HAP-1 (cell line): Measurements from ENCODE around the gene OR52E5.

ENCODE experiments used
- DNase-seq, 2 experiments: peaks; one replicate each; pipeline ENCODE4 v3.0.0-alpha.2; 2016 to 2020; ENCODE audit warnings: low spot score in 2 of 2
- H3K27me3 ChIP-seq: fragments of 250-450 bp; sonication (Bioruptor Pico); 2 replicates; pipeline ENCODE4 v1.5.1; 2020; ENCODE audit warnings: low read depth, mild to moderate bottlenecking, moderate library complexity
- H3K36me3 ChIP-seq: fragments of 250-450 bp; sonication (Bioruptor Pico); replicated peaks from 2 replicates; pipeline ENCODE4 v1.5.1; 2020; ENCODE audit warnings: mild to moderate bottlenecking
- H3K4me1 ChIP-seq: fragments of 250-450 bp; sonication (Bioruptor Pico); 2 replicates; pipeline ENCODE4 v1.5.1; 2020; ENCODE audit warnings: mild to moderate bottlenecking
- H3K4me3 ChIP-seq: fragments of 250-450 bp; sonication (Bioruptor Pico); 2 replicates; pipeline ENCODE4 v1.5.1; 2020; ENCODE audit warnings: mild to moderate bottlenecking, moderate library complexity
- H3K9me3 ChIP-seq: fragments of 250-450 bp; sonication (Bioruptor Pico); 2 replicates; pipeline ENCODE4 v1.5.1; 2020; ENCODE audit warnings: mild to moderate bottlenecking, moderate library complexity
- in situ Hi-C: fragments of 300-500 bp; cut with MboI; formaldehyde crosslinking; loops from 3 replicates; pipeline ENCODE4 v1.14.3; 2020; ENCODE audit warnings: low sequenced_read_pairs, inconsistent platforms, mixed read lengths

The OR52E5 gene

GRCh38 chr11:5922749-5923426 is 29.9 kb downstream of the OR52E5 start:
- H3K27me3 ChIP-seq, result no peaks in the 10 kb centered on the region
- H3K36me3 ChIP-seq, result no peaks in the 10 kb centered on the region
- no peak overlapping the region for H3K4me3 ChIP-seq
- in situ Hi-C loops, result no loop called here
- H3K4me1 ChIP-seq, result no peaks in the 10 kb centered on the region
- no peak for DNase-seq
- no peaks in the 10 kb centered on the region for H3K9me3 ChIP-seq

- Histone ChIP-seq H3K4me3 (no peak overlapping the region), H3K9me3 (no peaks in the 10 kb centered on the region), H3K27me3 (no peaks in the 10 kb centered on the region), H3K4me1 (no peaks in the 10 kb centered on the region), H3K36me3 (no peaks in the 10 kb centered on the region)
- in situ Hi-C loops, result no loop called here
- no peak for DNase-seq
These were observed 30.4 kb downstream of the OR52E5 start for GRCh38 chr11:5923427-5923776.

- Histone ChIP-seq H3K4me3 (no peak overlapping the region), H3K9me3 (no peaks in the 10 kb centered on the region), H3K4me1 (no peaks in the 10 kb centered on the region), H3K27me3 (no peaks in the 10 kb centered on the region), H3K36me3 (no peaks in the 10 kb centered on the region)
- no peak for DNase-seq
- in situ Hi-C loops, result no loop called here
These were observed 30.8 kb downstream of the OR52E5 start for GRCh38 chr11:5923794-5924193.

DNA sequence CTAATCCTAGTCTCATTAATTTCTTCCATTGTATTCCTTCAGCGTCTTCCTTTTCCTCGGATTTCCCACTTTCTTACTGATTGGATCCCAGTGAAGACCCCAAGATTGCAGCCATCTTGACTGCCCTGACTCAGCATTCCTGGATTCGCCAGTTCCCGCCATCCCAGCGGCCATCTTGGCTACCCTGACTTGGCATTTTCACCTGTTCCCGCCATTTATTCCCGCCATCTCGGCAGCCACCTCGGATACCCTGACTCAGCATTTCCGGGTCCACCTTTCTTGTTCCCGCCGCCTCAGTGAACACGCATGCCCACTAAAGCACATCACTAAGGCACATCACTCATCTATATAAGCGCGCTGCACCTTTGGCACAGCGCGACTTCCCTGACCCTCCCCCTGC is 35.3 kb downstream of the OR52E5 start:
- in situ Hi-C loops, result no loop called here
- H3K4me1 ChIP-seq, result no peaks in the 10 kb centered on the region
- H3K27me3 ChIP-seq, result no peaks in the 10 kb centered on the region
- DNase-seq, result no peak
- no peaks in the 10 kb centered on the region for H3K9me3 ChIP-seq
- H3K36me3 ChIP-seq, result no peaks in the 10 kb centered on the region
- no peak overlapping the region for H3K4me3 ChIP-seq

GRCh38 chr11:5928811-5929210 is 35.8 kb downstream of the OR52E5 start:
- H3K4me1 ChIP-seq, result no peaks in the 10 kb centered on the region
- H3K27me3 ChIP-seq, result no peaks in the 10 kb centered on the region
- no peak overlapping the region for H3K4me3 ChIP-seq
- no peaks in the 10 kb centered on the region for H3K36me3 ChIP-seq
- DNase-seq, result no peak
- in situ Hi-C loops, result no loop called here
- no peaks in the 10 kb centered on the region for H3K9me3 ChIP-seq

- DNase-seq, result no peak
- Histone ChIP-seq H3K36me3 (no peaks in the 10 kb centered on the region), H3K9me3 (no peaks in the 10 kb centered on the region), H3K4me3 (no peak overlapping the region), H3K4me1 (no peaks in the 10 kb centered on the region), H3K27me3 (no peaks in the 10 kb centered on the region)
- in situ Hi-C loops, result no loop called here
These were observed 36.8 kb downstream of the OR52E5 start for GRCh38 chr11:5929571-5930368.

- Histone ChIP-seq H3K4me3 (no peak overlapping the region), H3K36me3 (no peaks in the 10 kb centered on the region), H3K9me3 (no peaks in the 10 kb centered on the region), H3K27me3 (no peaks in the 10 kb centered on the region), H3K4me1 (no peaks in the 10 kb centered on the region)
- in situ Hi-C loops, result no loop called here
- DNase-seq, result no peak
These were observed 37.6 kb downstream of the OR52E5 start for GRCh38 chr11:5930614-5931013.

DNA sequence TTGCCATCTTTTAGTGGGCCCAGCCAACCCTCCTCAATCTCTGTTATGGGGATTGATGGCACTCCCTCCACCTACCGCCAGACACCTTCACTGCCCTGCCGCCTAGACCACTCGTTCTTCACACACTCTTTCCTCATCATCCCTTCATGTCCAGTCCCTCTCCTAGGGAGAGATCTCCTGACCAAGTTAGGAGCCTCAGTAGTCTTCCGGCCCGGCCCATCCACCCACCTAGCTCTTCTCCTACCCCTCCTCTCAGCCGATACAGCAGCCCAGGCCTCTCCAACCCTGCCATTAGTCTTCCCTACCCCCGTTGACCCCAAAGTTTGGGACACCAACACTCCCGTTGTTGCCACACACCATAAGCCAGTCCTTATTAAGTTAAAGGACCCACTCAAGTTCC is 38.1 kb downstream of the OR52E5 start:
- no peaks in the 10 kb centered on the region for H3K4me1 ChIP-seq
- no peaks in the 10 kb centered on the region for H3K27me3 ChIP-seq
- DNase-seq, result no peak
- H3K36me3 ChIP-seq, result no peaks in the 10 kb centered on the region
- no peaks in the 10 kb centered on the region for H3K9me3 ChIP-seq
- no peak overlapping the region for H3K4me3 ChIP-seq
- in situ Hi-C loops, result no loop called here

- Histone ChIP-seq H3K4me1 (no peaks in the 10 kb centered on the region), H3K27me3 (no peaks in the 10 kb centered on the region), H3K9me3 (no peaks in the 10 kb centered on the region), H3K4me3 (no peak overlapping the region), H3K36me3 (no peaks in the 10 kb centered on the region)
- in situ Hi-C loops, result no loop called here
- no peak for DNase-seq
These were observed 39.7 kb downstream of the OR52E5 start for GRCh38 chr11:5932671-5933070.

GRCh38 chr11:5933116-5933515 is 40.1 kb downstream of the OR52E5 start:
- in situ Hi-C loops, result no loop called here
- H3K4me3 ChIP-seq, result no peak overlapping the region
- H3K4me1 ChIP-seq, result no peaks in the 10 kb centered on the region
- DNase-seq, result no peak
- H3K9me3 ChIP-seq, result no peaks in the 10 kb centered on the region
- H3K36me3 ChIP-seq, result no peaks in the 10 kb centered on the region
- no peaks in the 10 kb centered on the region for H3K27me3 ChIP-seq

- no peak for DNase-seq
- H3K4me1 ChIP-seq, result no peaks in the 10 kb centered on the region
- no peaks in the 10 kb centered on the region for H3K9me3 ChIP-seq
- H3K36me3 ChIP-seq, result no peaks in the 10 kb centered on the region
- no peaks in the 10 kb centered on the region for H3K27me3 ChIP-seq
- in situ Hi-C loops, result no loop called here
- H3K4me3 ChIP-seq, result no peak overlapping the region
These were observed 45.0 kb downstream of the OR52E5 start for GRCh38 chr11:5937868-5938602.

- Histone ChIP-seq H3K4me1 (no peaks in the 10 kb centered on the region), H3K27me3 (no peaks in the 10 kb centered on the region), H3K9me3 (no peaks in the 10 kb centered on the region), H3K4me3 (no peak overlapping the region), H3K36me3 (no peaks in the 10 kb centered on the region)
- DNase-seq, result no peak
- in situ Hi-C loops, result no loop called here
These were observed 45.6 kb downstream of the OR52E5 start for GRCh38 chr11:5938603-5938965.

DNA sequence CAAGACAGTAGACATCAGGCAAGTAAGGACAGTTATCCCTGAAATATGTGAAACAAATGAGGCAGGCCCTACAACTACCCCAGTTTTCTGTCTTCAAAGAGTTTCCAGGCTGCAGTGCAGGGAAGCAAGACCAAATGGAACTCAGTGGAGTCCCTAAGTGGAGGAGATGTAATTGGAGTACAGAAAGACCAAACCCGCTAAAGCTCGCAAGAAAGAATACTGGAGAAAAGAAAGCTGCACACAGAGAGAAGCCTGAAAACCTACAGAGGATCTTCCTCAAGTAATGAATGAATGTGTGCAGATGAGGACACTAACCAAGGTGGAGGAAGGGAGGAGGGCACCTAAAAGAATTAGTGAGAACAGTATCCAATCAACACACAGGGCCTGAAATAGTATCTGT is 47.7 kb downstream of the OR52E5 start:
- DNase-seq, result no peak
- Histone ChIP-seq H3K4me3 (no peak overlapping the region), H3K4me1 (no peaks in the 10 kb centered on the region), H3K9me3 (no peaks in the 10 kb centered on the region), H3K36me3 (no peaks in the 10 kb centered on the region), H3K27me3 (no peaks in the 10 kb centered on the region)
- in situ Hi-C loops, result no loop called here

- Histone ChIP-seq H3K4me3 (no peak within 1 kb of the TSS), H3K9me3 (no peaks in the 10 kb centered on the region), H3K36me3 (no peaks in the 10 kb centered on the region), H3K4me1 (no peaks in the 10 kb centered on the region), H3K27me3 (no peaks in the 10 kb centered on the region)
- in situ Hi-C loops, result no loop called here
- DNase-seq, result no peak
These were observed 48.9 kb downstream of the OR52E5 start, which contains the start of gene OR56A3 for GRCh38 chr11:5941951-5942350. TSS of gene OR56A3 (plus strand) at chr11:5942251. CDS start at chr11:5947347, 5,096 bp downstream.
